Sigmoid colon (tissue), 7 donors: ENCODE measurements around the gene NKD2. TPM values are rescaled to one million over a fixed set of nuclear protein-coding genes. Genes with fewer than 3 reads are reported as not detected.
"Not testable (repeated sequence)": the region's sequence is repeated elsewhere in the genome, so short reads cannot be mapped to it uniquely, and the experiment has no call there.

Experiments
- DNase-seq: peaks from one replicate; pipeline ENCODE4 v3.0.0-alpha.2; 2019
- H3K27ac ChIP-seq, 4 donors: fragments of 200-600 bp; sonication (generic); one replicate each; pipeline ENCODE4 v1.5.1; 2016 to 2019; ENCODE audit warnings: mild to moderate bottlenecking in 1 of 4
- H3K27me3 ChIP-seq, 3 donors: fragments of 200-600 bp; sonication (generic); one replicate each; pipeline ENCODE4 v1.5.1; 2019; ENCODE audit warnings: mild to moderate bottlenecking in 1 of 3
- H3K36me3 ChIP-seq, 4 donors: fragments of 200-600 bp; sonication (generic); one replicate each; pipeline ENCODE4 v1.5.1; 2016 to 2019
- H3K4me1 ChIP-seq, 4 donors: fragments of 200-600 bp; sonication (generic); one replicate each; pipeline ENCODE4 v1.5.1; 2017 to 2019
- H3K4me3 ChIP-seq, 4 donors: fragments of 200-600 bp; sonication (generic); one replicate each; pipeline ENCODE4 v1.5.1; 2017 to 2019; ENCODE audit warnings: mild to moderate bottlenecking in 2 of 4, moderate library complexity in 1 of 4
- H3K9me3 ChIP-seq, 4 donors: fragments of 200-600 bp in 3 of 4; sonication (generic) in 3 of 4; one replicate each; pipeline versions ENCODE4 v1.5.1 to v1.6.1; 2013 to 2019
- CTCF ChIP-seq, 4 experiments: fragments of 450-650 bp in 3 of 4; fragments of 200-600 bp in 1 of 4; IDR thresholded peaks; one replicate each; pipeline ENCODE4 v1.5.1; 2016 to 2019; ENCODE audit warnings: antibody characterized with exemption in 4 of 4, mild to moderate bottlenecking in 3 of 4, moderate library complexity in 2 of 4
- EP300 ChIP-seq, 4 donors: sonication (generic); formaldehyde crosslinking; IDR thresholded peaks; one replicate each; pipeline ENCODE4 v1.6.1; 2017; ENCODE audit warnings: antibody characterized with exemption in 4 of 4
- POLR2A ChIP-seq, 2 donors: fragments of 450-650 bp; IDR thresholded peaks; one replicate each; pipeline ENCODE4 v1.6.1; 2016; ENCODE audit warnings: antibody characterized with exemption in 2 of 2, mild to moderate bottlenecking in 2 of 2, moderate library complexity in 2 of 2
- POLR2AphosphoS5 ChIP-seq, 4 donors: sonication (generic); formaldehyde crosslinking; IDR thresholded peaks; one replicate each; pipeline ENCODE4 v1.6.1; 2017; ENCODE audit warnings: antibody characterized with exemption in 4 of 4
- WGBS, 2 donors: extraction: QIAGEN DNeasy Blood & Tissue Kit; methylation state at CpG; one replicate each; pipeline ENCODE4 v1.1.7; 2013; 5-methylcytosine and 5-hydroxymethylcytosine counted together
- intact Hi-C: fragments of 100-400 bp; cut with DNase I; formaldehyde crosslinking; loops from one replicate; pipeline ENCODE4 v1.15.1; 2023
- polyA plus RNA-seq, 3 donors: library from polyadenylated mRNA; stranded (reverse); fragments of 200-250 nt; gene quantifications; one replicate each; pipeline ENCODE4 v1.2.3, GENCODE V29; 2013
- total RNA-seq, 4 donors: library from RNA; depleted of rRNA; stranded (reverse); fragments of >200 nt; gene quantifications; one replicate each; pipeline ENCODE4 v1.1.0, GENCODE V29; 2016
- donor health status: healthy with polysubstance abuse.
- donor health status: Bipolar disorder and iron deficiency.
- donor health status: healthy.

NKD2 gene
- total and polyA plus RNA-seq, 7 donors: 0.60 to 4.4 (median 1.8) TPM

- 68 to 80% methylated on average over 18 of the region's 18 CpGs for WGBS, 2 donors
- H3K4me1 ChIP-seq: no peaks in the 10 kb centered on the region
- no peak overlapping the region for H3K4me3 ChIP-seq
- intact Hi-C loops: no loop called here
- H3K27ac ChIP-seq: no peak overlapping the region
- TF ChIP-seq POLR2A (IDR thresholded peaks at IDR 0.05) (no peak), EP300 (IDR thresholded peaks at IDR 0.05) (no peak), CTCF (IDR thresholded peaks at IDR 0.05) (no peak), POLR2AphosphoS5 (IDR thresholded peaks at IDR 0.05) (no peak)
- H3K27me3 ChIP-seq: no peaks in the 10 kb centered on the region
- peaks cover 16 to 84% (median 52%) of the 10 kb centered on the region in 4 donors for H3K36me3 ChIP-seq
- no peaks in the 10 kb centered on the region for H3K9me3 ChIP-seq
- no peak for DNase-seq
These were observed 71.8 kb downstream of the NKD2 start for GRCh38 chr5:1080432-1080831.

- no peaks in the 10 kb centered on the region for H3K9me3 ChIP-seq
- intact Hi-C loops: no loop called here
- H3K27me3 ChIP-seq: no peaks in the 10 kb centered on the region
- no peak overlapping the region for H3K4me3 ChIP-seq
- no peak for TF ChIP-seq CTCF (IDR thresholded peaks at IDR 0.05)
- TF ChIP-seq POLR2A (IDR thresholded peaks at IDR 0.05): no peak
- no peak for TF ChIP-seq POLR2AphosphoS5 (IDR thresholded peaks at IDR 0.05)
- TF ChIP-seq EP300 (IDR thresholded peaks at IDR 0.05): no peak
- WGBS, 2 donors: 88 to 96% methylated on average over 26 of the region's 26 CpGs
- H3K27ac ChIP-seq: no peak overlapping the region
- DNase-seq: no peak
- peaks cover 23 to 84% (median 52%) of the 10 kb centered on the region in 4 donors for H3K36me3 ChIP-seq
- H3K4me1 ChIP-seq: no peaks in the 10 kb centered on the region
These were observed 72.9 kb downstream of the NKD2 start for GRCh38 chr5:1081519-1081918.

- H3K4me3 ChIP-seq, intact Hi-C loops, H3K9me3 ChIP-seq, H3K4me1 ChIP-seq, DNase-seq, H3K27me3 ChIP-seq, H3K27ac ChIP-seq: not testable (repeated sequence)
- H3K36me3 ChIP-seq: peaks cover 35 to 84% (median 58%) of the 10 kb centered on the region in 4 donors
- 86 to 88% methylated on average over 15 of the region's 15 CpGs for WGBS, 2 donors
These were observed 74.4 kb downstream of the NKD2 start for GRCh38 chr5:1083026-1083425.

GRCh38 chr5:1083823-1084605 lies 75.4 kb downstream of the NKD2 start:
- Histone ChIP-seq H3K27ac (no peak overlapping the region), H3K27me3 (no peaks in the 10 kb centered on the region), H3K4me1 (no peaks in the 10 kb centered on the region), H3K9me3 (no peaks in the 10 kb centered on the region), H3K36me3 (peaks cover 40 to 84% (median 51%) of the 10 kb centered on the region in 4 donors), H3K4me3 (no peak overlapping the region)
- WGBS, 2 donors: 93 to 94% methylated on average over 57 of the region's 57 CpGs
- intact Hi-C loops: no loop called here
- no peak for DNase-seq
- TF ChIP-seq CTCF (IDR thresholded peaks at IDR 0.05) (no peak), POLR2A (IDR thresholded peaks at IDR 0.05) (no peak), EP300 (IDR thresholded peaks at IDR 0.05) (no peak), POLR2AphosphoS5 (IDR thresholded peaks at IDR 0.05) (no peak)

- Histone ChIP-seq H3K36me3 (peaks cover 40 to 77% (median 47%) of the 10 kb centered on the region in 4 donors), H3K4me1 (no peaks in the 10 kb centered on the region), H3K9me3 (no peaks in the 10 kb centered on the region), H3K27ac (no peak overlapping the region), H3K27me3 (no peaks in the 10 kb centered on the region), H3K4me3 (no peak overlapping the region)
- intact Hi-C loops: no loop called here
- no peak for DNase-seq
- TF ChIP-seq POLR2AphosphoS5 (IDR thresholded peaks at IDR 0.05) (no peak), EP300 (IDR thresholded peaks at IDR 0.05) (no peak), CTCF (IDR thresholded peaks at IDR 0.05) (no peak), POLR2A (IDR thresholded peaks at IDR 0.05) (no peak)
- WGBS, 2 donors: 95 to 97% methylated on average over 39 of the region's 39 CpGs
These were observed 76.8 kb downstream of the NKD2 start for GRCh38 chr5:1085391-1085790.
